Keratinocyte (primary cell): ENCODE measurements around the gene TMPRSS3. TPM values are rescaled to one million over a fixed set of nuclear protein-coding genes. Genes with fewer than 3 reads are reported as not detected.

Experiments
- DNase-seq: peaks from one replicate; pipeline ENCODE4 v3.0.0-alpha.2; 2011; ENCODE audit warnings: low read depth, missing footprints, low spot score
- FAIRE-seq: peaks from 2 replicates; lab custom pipeline; 2011; peaks lifted over from hg19 to GRCh38; lab: Jason Lieb, UNC
- H2AFZ ChIP-seq: 2 replicates; pipeline ENCODE4 v1.6.0; 2012; ENCODE audit warnings: low read length, control low read depth, inconsistent platforms; ENCODE audit not compliant: control insufficient read depth
- H3K27ac ChIP-seq: 2 replicates; pipeline ENCODE4 v1.5.1; 2011; ENCODE audit warnings: low read length; ENCODE audit not compliant: control insufficient read depth, insufficient read depth
- H3K27me3 ChIP-seq: 3 replicates; pipeline ENCODE4 v1.6.0; 2011; ENCODE audit warnings: low read length; ENCODE audit not compliant: control insufficient read depth, insufficient read depth; ENCODE audit errors: extremely low read depth
- H3K36me3 ChIP-seq, 2 experiments: 2 replicates in 1 of 2; 3 replicates in 1 of 2; pipeline ENCODE4 v1.5.1; 2011; ENCODE audit warnings: low read length in 2 of 2, mild to moderate bottlenecking in 1 of 2; ENCODE audit not compliant: control insufficient read depth in 2 of 2, insufficient read depth in 2 of 2; ENCODE audit errors: extremely low read depth in 1 of 2
- H3K4me1 ChIP-seq: 3 replicates; pipeline ENCODE4 v1.5.1; 2011; ENCODE audit warnings: low read length; ENCODE audit not compliant: control insufficient read depth, insufficient read depth; ENCODE audit errors: extremely low read depth
- H3K4me2 ChIP-seq: 3 replicates; pipeline ENCODE4 v1.6.0; 2011; ENCODE audit warnings: low read depth, low read length; ENCODE audit not compliant: control insufficient read depth, insufficient read depth; ENCODE audit errors: extremely low read depth
- H3K4me3 ChIP-seq, 3 experiments: fragments of 200-600 bp in 1 of 3; sonication (generic) in 1 of 3; 2 replicates in 2 of 3; 3 replicates in 1 of 3; pipeline ENCODE4 v1.5.1; 2011 to 2016; ENCODE audit warnings: low read length in 3 of 3, mild to moderate bottlenecking in 3 of 3, control low read depth in 2 of 3, inconsistent platforms in 1 of 3, low read depth in 1 of 3, mixed read lengths in 1 of 3, mixed run types in 1 of 3, moderate library complexity in 1 of 3; ENCODE audit not compliant: control insufficient read depth in 2 of 3, insufficient read depth in 2 of 3; ENCODE audit errors: extremely low read depth in 1 of 3
- H3K79me2 ChIP-seq: 2 replicates; pipeline ENCODE4 v1.6.0; 2012; ENCODE audit warnings: low read length; ENCODE audit not compliant: control insufficient read depth, insufficient read depth
- H3K9ac ChIP-seq: 3 replicates; pipeline ENCODE4 v1.6.0; 2011; ENCODE audit warnings: low read length; ENCODE audit not compliant: control insufficient read depth, insufficient read depth; ENCODE audit errors: extremely low read depth
- H3K9me1 ChIP-seq: 3 replicates; pipeline ENCODE4 v1.6.0; 2011; ENCODE audit warnings: low read length; ENCODE audit not compliant: control insufficient read depth, insufficient read depth; ENCODE audit errors: extremely low read depth
- H3K9me3 ChIP-seq: 2 replicates; pipeline ENCODE4 v1.5.1; 2012; ENCODE audit warnings: low read depth, low read length; ENCODE audit not compliant: control insufficient read depth
- H4K20me1 ChIP-seq: 3 replicates; pipeline ENCODE4 v1.6.0; 2011; ENCODE audit warnings: low read length; ENCODE audit not compliant: control insufficient read depth, insufficient read depth; ENCODE audit errors: extremely low read depth
- CTCF ChIP-seq, 3 experiments: IDR thresholded peaks in 1 of 3; conservative IDR thresholded peaks in 1 of 3; optimal IDR thresholded peaks in 1 of 3; 2 replicates in 2 of 3; 3 replicates in 1 of 3; pipeline versions ENCODE3 to v1.5.1; 2011; ENCODE audit warnings: low read length in 3 of 3, mild to moderate bottlenecking in 3 of 3, moderate library complexity in 2 of 3, control low read depth in 1 of 3, inconsistent platforms in 1 of 3; ENCODE audit not compliant: insufficient read depth in 2 of 3; ENCODE audit errors: extremely low read depth in 1 of 3
- EZH2 ChIP-seq: IDR thresholded peaks from one replicate; pipeline ENCODE4 v1.6.1; 2012; ENCODE audit warnings: inconsistent platforms, mild to moderate bottlenecking, low read length, moderate library complexity
- dilution Hi-C: fragments of 300-500 bp; cut with MboI; formaldehyde crosslinking; loops from one replicate; pipeline ENCODE4 v1.7.0; 2020; ENCODE audit warnings: low sequenced_read_pairs; ENCODE audit not compliant: extremely low pct_ligation_motif_present
- polyA plus RNA-seq, 5 experiments: library from polyadenylated mRNA; depleted of rRNA in 3 of 5; stranded (reverse) in 3 of 5; stranded (forward) in 1 of 5; unstranded in 1 of 5; fragments of >200 nt; gene quantifications; 1 replicate in 1 of 5; 2 replicates in 3 of 5; 3 replicates in 1 of 5; pipeline versions ENCODE4 v1.2.1 to v1.2.3, GENCODE V29; 2011 to 2012; ENCODE audit warnings: missing spikeins in 2 of 5, low read depth in 1 of 5, low replicate concordance in 1 of 5

The TMPRSS3 gene
- polyA plus RNA-seq, 1 donor (not counting 4 experiments of a cell fraction or from before 2014, with no cell fraction given) = not detected

GRCh38 chr21:42443181-42443785 lies 47.4 kb upstream of the TMPRSS3 start:
- no peaks in the 10 kb centered on the region for H3K36me3 ChIP-seq
- DNase-seq = no peak
- no peak overlapping the region for H3K4me2 ChIP-seq
- no peak overlapping the region for H3K27ac ChIP-seq
- H3K79me2 ChIP-seq = no peaks in the 10 kb centered on the region
- H2AFZ ChIP-seq = no peak overlapping the region
- dilution Hi-C loops = no loop called here
- H3K9ac ChIP-seq = no peak overlapping the region
- no peak for FAIRE-seq
- H3K4me3 ChIP-seq = no peak overlapping the region
- no peaks in the 10 kb centered on the region for H3K4me1 ChIP-seq
- H3K27me3 ChIP-seq = no peaks in the 10 kb centered on the region
- H3K9me1 ChIP-seq = no peaks in the 10 kb centered on the region
- no peaks in the 10 kb centered on the region for H4K20me1 ChIP-seq
- H3K9me3 ChIP-seq = no peaks in the 10 kb centered on the region
- no peak for TF ChIP-seq CTCF (optimal IDR thresholded peaks at IDR 0.05 in 1 of 3, IDR thresholded peaks at IDR 0.05 in 1 of 3, conservative IDR thresholded peaks at IDR 0.05 in 1 of 3; ENCODE audit: extremely low read depth in 1 of 3, insufficient read depth in 2 of 3, low read length in 3 of 3)
- no peak for TF ChIP-seq EZH2

GRCh38 chr21:42441963-42442362 lies 46.1 kb upstream of the TMPRSS3 start:
- no peak for TF ChIP-seq CTCF (optimal IDR thresholded peaks at IDR 0.05 in 1 of 3, IDR thresholded peaks at IDR 0.05 in 1 of 3, conservative IDR thresholded peaks at IDR 0.05 in 1 of 3; ENCODE audit: extremely low read depth in 1 of 3, insufficient read depth in 2 of 3, low read length in 3 of 3)
- TF ChIP-seq EZH2 = no peak
- Histone ChIP-seq H3K9ac (no peak overlapping the region), H3K79me2 (no peaks in the 10 kb centered on the region), H3K27ac (no peak overlapping the region), H3K36me3 (no peaks in the 10 kb centered on the region), H3K4me2 (no peak overlapping the region), H2AFZ (no peak overlapping the region), H3K4me1 (no peaks in the 10 kb centered on the region), H3K27me3 (no peaks in the 10 kb centered on the region), H3K4me3 (no peak overlapping the region), H4K20me1 (no peaks in the 10 kb centered on the region), H3K9me3 (no peaks in the 10 kb centered on the region), H3K9me1 (no peaks in the 10 kb centered on the region)
- DNase-seq (no peak), FAIRE-seq (no peak)
- dilution Hi-C loops = no loop called here
